GDM1 (cell line): Measurements from ENCODE around the gene RPUSD2.

Experiments
- DNase-seq: peaks from one replicate; lab custom pipeline; 2025; lab: John Stamatoyannopoulos, UW

The RPUSD2 gene

GRCh38 chr15:40569129-40569953 is at the start of gene RPUSD2:
Gene RPUSD2, plus strand, starts transcription at chr15:40569299. Its CDS starts 39 bp downstream, at chr15:40569338.
- DNase-seq: peak; percentile 79

GRCh38 chr15:40523611-40524010 is 45.5 kb upstream of the RPUSD2 start:
- DNase-seq: no peak

DNA sequence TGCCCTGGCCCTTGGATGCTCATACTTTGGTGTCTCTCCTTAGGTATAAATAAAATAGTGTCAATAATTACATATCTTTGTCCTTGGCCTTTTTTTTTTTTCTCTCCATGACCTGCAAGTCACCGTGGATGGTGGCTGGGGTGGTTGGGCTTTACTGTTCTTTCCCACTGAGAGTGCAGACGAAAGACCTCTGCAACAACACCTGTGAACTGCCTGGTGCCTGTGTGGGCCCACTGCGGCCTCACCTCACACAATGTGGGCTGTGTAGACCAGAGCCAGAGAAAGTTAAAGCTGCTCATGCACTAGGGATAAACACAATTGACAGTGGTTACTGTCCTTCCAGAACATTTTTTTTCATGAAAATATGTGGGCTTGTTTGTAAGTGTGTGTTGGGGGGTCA is 43.2 kb upstream of the RPUSD2 start:
- DNase-seq: no peak

DNA sequence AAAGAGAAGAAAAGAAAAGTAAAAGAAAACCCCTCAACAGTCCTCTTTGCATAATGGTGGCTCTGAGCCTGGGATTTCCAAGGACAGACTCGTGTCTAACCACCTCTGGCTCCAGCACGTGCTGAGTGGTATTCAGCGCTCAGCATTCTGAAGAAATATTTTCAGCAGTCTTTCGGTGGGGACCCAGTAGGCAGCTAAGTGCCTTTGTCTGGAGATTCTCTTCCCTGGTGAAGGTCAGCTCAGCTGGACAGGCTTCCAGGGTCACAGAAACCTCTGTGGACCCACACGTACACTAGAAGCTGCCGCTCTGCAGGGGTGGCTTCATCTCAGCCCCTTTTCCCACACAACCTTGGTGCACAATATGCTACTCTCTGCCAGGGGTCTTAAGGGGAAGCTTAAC is 40.3 kb upstream of the RPUSD2 start:
- no peak for DNase-seq

- DNase-seq: no peak
These were observed 35.2 kb upstream of the RPUSD2 start for GRCh38 chr15:40533763-40534364.

- DNase-seq: no peak
These were observed 34.7 kb upstream of the RPUSD2 start for GRCh38 chr15:40534371-40534770.

DNA sequence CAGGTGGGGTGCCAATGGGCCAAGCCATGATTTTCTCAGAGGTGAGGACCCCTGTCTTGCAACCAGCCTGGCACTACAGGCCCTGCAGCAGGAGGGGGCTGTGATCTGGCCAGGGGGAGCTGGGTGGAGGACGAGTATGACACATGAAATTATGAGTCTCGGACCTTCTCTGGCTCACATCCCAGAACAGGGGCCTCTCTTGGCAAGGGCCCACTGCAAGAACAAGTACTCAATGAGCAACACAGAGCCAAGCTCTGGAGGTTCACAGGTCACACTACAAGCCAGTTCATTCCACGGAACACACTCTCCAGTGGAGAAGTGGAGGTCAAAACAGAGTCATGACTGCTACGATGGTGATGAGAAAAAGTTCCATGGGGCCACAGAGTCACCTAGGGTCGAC is 32.6 kb upstream of the RPUSD2 start:
- no peak for DNase-seq

- no peak for DNase-seq
These were observed 30.1 kb upstream of the RPUSD2 start for GRCh38 chr15:40538976-40539375.

- no peak for DNase-seq
These were observed 26.0 kb upstream of the RPUSD2 start for GRCh38 chr15:40543082-40543481.

- DNase-seq: no peak
These were observed 25.3 kb upstream of the RPUSD2 start for GRCh38 chr15:40543631-40544294.

DNA sequence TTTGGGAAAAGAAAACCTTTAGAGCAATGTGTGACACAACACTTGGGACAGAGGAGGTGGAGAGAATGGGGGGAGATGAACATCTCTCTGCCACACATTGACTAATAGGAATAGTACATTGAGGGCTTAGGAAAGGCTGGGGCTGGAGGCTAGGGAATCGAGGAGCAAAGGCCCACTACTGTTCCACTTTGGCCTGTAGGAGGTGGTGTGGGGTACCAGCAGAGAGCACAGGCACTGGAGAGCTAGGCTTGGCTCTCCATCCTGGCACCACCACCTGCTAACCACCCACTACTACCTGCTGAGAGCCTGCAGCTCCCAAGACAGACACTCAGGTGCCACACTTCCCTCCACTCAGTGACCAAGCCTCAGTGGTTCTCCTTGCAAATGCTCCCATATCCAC is 23.6 kb upstream of the RPUSD2 start:
- no peak for DNase-seq

GRCh38 chr15:40548610-40549009 is 20.5 kb upstream of the RPUSD2 start:
- DNase-seq: no peak

DNA sequence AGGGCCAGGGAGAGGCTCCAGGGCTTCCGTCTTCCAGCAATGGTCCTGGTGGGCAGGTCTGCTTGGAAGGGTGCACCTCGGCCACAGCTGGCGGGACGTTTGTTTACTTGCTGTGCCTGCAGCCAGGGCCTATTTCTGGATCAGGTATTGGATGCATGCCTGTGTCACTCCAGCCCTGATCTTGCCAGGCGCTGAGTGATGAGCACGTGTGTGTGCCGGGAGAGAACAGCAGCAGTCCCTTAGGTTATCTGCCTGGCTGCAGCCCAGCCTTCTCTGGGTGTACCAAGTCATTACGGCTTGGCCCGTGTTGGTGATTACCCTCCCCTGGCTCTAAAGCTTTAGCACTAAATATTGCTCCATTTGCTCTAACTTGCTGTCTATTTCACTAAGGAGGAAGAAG is 19.2 kb upstream of the RPUSD2 start:
- DNase-seq: no peak

GRCh38 chr15:40550341-40551037 is 18.6 kb upstream of the RPUSD2 start:
- DNase-seq: no peak

- no peak for DNase-seq
These were observed 15.0 kb upstream of the RPUSD2 start for GRCh38 chr15:40554161-40554525.

DNA sequence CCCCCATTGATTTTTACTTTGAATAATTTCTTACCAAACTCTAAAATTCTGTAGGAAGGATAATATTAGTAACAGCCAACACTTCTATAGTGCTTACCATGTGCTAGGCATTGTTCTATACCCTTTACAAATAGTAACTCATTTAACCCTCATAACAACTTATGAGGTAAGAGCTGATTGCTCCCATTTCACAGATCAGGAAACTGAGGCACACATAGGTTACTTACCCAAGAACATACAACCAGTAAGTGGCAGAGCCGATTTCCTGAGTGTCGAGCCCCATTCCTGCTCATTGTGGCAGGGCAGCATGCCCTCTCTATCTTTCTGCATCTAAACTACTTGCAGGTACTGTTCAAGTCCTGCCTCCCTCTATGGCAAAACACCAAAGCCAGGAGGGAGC is 13.2 kb upstream of the RPUSD2 start:
- no peak for DNase-seq

- no peak for DNase-seq
These were observed 10.0 kb upstream of the RPUSD2 start for GRCh38 chr15:40558952-40559742.

DNA sequence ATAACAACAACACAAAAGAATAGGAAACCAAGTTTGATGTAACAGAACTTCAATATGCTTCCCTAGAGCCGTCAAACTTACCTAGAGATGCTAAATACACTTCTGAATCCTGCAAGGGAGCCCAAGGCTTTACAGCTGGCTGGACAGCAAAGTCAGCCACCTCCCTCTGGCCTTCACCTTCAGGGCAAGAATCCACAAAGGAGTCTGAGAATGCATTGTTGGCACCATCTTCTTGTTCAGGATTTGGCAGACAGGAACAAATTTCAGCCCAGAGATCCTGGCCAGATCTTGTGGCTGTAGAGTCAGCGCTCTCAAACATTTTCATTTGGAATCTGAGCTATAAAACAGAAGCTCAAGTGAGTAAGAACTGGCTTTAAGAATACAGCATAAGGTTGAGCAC is 6.4 kb upstream of the RPUSD2 start:
- no peak for DNase-seq

DNA sequence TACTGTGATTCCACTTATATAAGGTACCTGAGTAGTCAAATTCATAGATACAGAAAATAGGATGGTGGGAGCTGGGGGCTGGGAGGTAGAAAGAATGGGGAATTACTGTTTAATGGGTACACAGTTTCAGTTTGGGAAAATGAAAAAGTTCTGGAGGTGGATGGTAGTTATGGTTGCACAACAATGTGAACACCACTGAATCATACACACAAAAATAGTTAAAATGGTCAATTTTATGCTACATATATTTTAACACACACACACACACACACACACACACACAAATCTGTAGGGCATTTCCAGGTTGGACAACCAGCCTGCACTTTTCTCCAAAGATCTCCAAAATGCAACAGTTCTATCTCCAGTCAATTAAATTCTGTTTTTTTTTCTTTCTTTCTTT is 5.7 kb upstream of the RPUSD2 start:
- DNase-seq: no peak

DNA sequence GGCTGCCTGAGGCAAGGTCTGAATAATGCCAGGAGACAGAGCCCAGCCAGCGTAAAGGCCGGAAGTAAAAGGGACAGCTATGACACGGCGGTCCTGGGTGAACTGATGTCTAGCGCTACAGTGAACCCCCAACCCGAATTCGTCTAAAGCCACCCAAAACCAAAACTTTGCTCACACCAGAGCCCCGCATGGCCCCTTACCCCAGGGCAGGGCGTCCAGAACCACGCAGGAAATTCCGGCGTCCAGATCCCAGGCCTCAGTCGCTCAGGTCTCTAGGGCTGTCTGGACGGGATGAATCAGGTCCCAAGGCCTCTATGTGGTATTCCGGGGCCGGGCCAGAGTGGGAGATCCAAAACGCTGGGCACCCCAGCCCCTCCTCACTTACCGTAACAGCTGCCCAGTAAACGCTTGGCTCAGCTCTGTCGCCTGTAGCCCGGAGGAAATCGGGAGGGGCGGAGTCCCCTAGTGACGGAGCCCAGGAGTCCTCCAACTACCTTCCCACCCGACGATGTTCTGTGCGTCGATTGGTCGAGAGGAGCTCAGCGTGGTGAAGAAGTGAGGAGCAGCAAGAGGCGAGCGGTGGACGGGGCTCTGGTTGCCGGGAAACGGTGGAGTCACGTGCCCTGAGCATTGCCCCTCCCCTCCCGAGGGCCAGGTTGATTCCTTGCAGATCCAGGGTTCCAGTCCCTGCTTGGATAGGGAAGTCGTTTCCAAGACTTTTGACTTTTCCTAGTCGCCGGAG is 4.3 kb upstream of the RPUSD2 start, which contains the start of gene CCDC32:
CCDC32 (minus strand) TSS at position 452 of the 742 bp plus-strand sequence. CDS start 2,027 bp downstream, outside the sequence.
- DNase-seq: peak; percentile 92
